ENCODE measurements around the gene MMP17.

- TF ChIP-seq YY1 (IDR thresholded peaks at IDR 0.05) (no peak), CTCF (IDR thresholded peaks at IDR 0.05; ENCODE audit: low read depth, low read length, missing input control) (no peak), ZBTB33 (IDR thresholded peaks at IDR 0.05) (no peak), FOXA1 (IDR thresholded peaks at IDR 0.05) (no peak), MAX (IDR thresholded peaks at IDR 0.05) (no peak), EGR1 (IDR thresholded peaks at IDR 0.05; ENCODE audit: low read depth in 2 of 2) (no peak), REST (IDR thresholded peaks at IDR 0.05) (no peak), SP1 (IDR thresholded peaks at IDR 0.05) (no peak), GABPA (IDR thresholded peaks at IDR 0.05 in 1 of 2, conservative IDR thresholded peaks at IDR 0.05 in 1 of 2) (no peak), ATF3 (IDR thresholded peaks at IDR 0.05) (no peak), RAD21 (IDR thresholded peaks at IDR 0.05) (no peak), JUND (IDR thresholded peaks at IDR 0.05) (no peak)
Measured at GRCh38 chr12:131841547-131841946, 13.4 kb downstream of the MMP17 start.
